Activated CD4-positive, alpha-beta T cell treated with anti-CD3 and anti-CD28 coated beads for 48 hours (primary cell): Measurements from ENCODE around the gene DLEC1.
A peak's percentile ranks its signal among the peaks of the same experiment; 100 is the strongest.

Source experiments
- DNase-seq: peaks from one replicate; pipeline ENCODE4 v3.0.0-alpha.2; 2020

Gene DLEC1

GRCh38 chr3:38039101-38039898, at the start of gene DLEC1:
DLEC1 (plus strand) TSS chr3:38039208; CDS start chr3:38039226, 18 bp downstream.
- peak; percentile 87 for DNase-seq

- DNase-seq: no peak
These were observed 49.1 kb upstream of the DLEC1 start for GRCh38 chr3:37989821-37990480.

GRCh38 chr3:37990527-37990926, 48.5 kb upstream of the DLEC1 start, which contains the start of gene VILL:
VILL (plus strand) TSS chr3:37990786; CDS start chr3:37993673, 2,887 bp downstream.
- no peak for DNase-seq

- DNase-seq: no peak
These were observed 47.9 kb upstream of the DLEC1 start for GRCh38 chr3:37991109-37991508.

GRCh38 chr3:37991823-37992222, 47.2 kb upstream of the DLEC1 start:
- no peak for DNase-seq

- DNase-seq: no peak
These were observed 46.5 kb upstream of the DLEC1 start for GRCh38 chr3:37992271-37993066.

- DNase-seq: no peak
These were observed 45.9 kb upstream of the DLEC1 start for GRCh38 chr3:37993067-37993455.

GRCh38 chr3:37993460-37993819, 45.6 kb upstream of the DLEC1 start:
- DNase-seq: no peak

GRCh38 chr3:37993820-37994638, 45.0 kb upstream of the DLEC1 start:
- peak; percentile 86 for DNase-seq

GRCh38 chr3:37994639-37994972, 44.4 kb upstream of the DLEC1 start:
- DNase-seq: no peak

GRCh38 chr3:37995652-37996641, 43.1 kb upstream of the DLEC1 start:
- DNase-seq: no peak

GRCh38 chr3:37996785-37997301, 42.2 kb upstream of the DLEC1 start:
- peak; percentile 92 for DNase-seq

GRCh38 chr3:37997342-37997741, 41.7 kb upstream of the DLEC1 start:
- DNase-seq: no peak

- no peak for DNase-seq
These were observed 41.1 kb upstream of the DLEC1 start for GRCh38 chr3:37997791-37998370.

GRCh38 chr3:37999836-38000235, 39.2 kb upstream of the DLEC1 start:
- no peak for DNase-seq

- no peak for DNase-seq
These were observed 38.6 kb upstream of the DLEC1 start for GRCh38 chr3:38000242-38000916.

GRCh38 chr3:38000965-38001455, 38.0 kb upstream of the DLEC1 start:
- DNase-seq: no peak

GRCh38 chr3:38001456-38002081, 37.4 kb upstream of the DLEC1 start:
- DNase-seq: no peak

GRCh38 chr3:38002291-38002876, 36.6 kb upstream of the DLEC1 start:
- no peak for DNase-seq
